Activated T-cell treated with anti-CD3 and anti-CD28 coated beads, Interleukin-2, amount 50 U/mL, for 1 hour (primary cell): ENCODE measurements around the gene SLC38A10.

ENCODE experiments used
- DNase-seq: peaks from one replicate; pipeline ENCODE4 v3.0.0-alpha.2; 2020

The SLC38A10 gene

DNA sequence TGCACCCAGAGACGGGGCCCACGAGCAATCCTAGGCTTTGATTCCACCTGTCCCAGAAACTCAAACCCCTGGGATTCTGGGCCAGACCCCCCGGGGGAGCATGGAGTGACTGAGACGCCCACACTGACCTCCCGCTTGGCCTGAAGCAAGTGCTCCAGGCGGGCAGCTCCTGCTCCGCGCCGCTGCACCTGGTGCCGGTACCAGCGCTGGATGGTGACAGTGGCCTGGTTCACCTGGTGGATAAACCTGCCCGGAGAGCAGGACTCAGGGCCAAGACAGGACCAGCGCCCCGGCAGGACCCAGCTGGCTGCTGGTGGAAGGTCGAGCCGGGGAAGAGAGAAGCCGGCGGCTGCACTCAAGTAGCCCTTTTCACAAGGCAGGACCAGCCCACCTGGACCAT is 94.9 kb downstream of the SLC38A10 start:
- DNase-seq = no peak

DNA sequence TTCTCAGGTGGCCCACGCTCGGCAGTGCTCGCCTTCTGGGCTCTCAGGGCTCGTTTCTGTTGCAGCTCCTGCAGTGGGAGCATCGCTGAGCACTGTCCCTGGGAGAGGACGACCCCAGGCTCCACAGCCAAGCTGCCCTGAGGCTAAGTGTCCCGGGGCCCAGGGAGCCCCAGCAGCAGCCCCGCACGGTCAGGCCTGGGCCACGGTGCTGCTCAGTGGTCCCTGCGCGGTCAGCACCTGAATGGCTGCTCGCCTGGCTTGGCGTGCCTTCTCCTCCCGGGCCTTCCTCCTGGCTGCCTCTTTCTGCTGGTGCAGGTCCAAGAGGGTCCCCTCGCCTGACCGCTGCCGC is 95.7 kb downstream of the SLC38A10 start:
- DNase-seq = no peak

DNA sequence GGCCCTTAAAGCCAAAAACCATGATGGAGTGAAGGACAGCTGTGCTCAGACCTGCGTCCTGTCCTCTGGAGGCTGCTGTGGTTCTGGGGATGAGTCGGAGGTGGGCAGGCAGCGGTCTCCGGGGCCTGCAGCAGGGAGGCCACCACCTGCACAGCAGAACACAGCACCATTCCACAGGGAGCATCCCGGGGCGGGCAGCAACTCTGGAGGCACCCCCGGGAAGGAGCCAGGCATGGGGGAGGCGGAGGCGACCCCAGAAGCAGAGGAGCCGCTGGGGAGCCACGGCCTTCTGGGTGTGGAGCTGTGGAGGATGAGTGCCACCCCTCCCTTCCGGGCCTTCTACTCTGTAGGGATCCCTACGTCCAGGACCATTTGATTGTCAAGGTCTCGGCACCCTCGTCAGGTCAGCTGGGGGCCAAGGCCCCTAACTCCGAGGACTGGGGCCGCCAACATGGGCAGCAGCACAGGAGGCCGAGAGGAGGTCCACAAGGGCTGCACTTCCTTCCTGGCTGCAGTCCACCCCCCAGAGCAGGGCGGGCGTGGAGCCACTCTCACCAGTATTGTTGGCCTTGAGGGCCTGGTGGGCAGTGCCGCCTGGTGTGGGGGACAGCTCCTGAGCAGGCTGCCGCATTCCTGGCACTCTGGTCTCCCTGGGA is 96.2 kb downstream of the SLC38A10 start:
- no peak for DNase-seq

DNA sequence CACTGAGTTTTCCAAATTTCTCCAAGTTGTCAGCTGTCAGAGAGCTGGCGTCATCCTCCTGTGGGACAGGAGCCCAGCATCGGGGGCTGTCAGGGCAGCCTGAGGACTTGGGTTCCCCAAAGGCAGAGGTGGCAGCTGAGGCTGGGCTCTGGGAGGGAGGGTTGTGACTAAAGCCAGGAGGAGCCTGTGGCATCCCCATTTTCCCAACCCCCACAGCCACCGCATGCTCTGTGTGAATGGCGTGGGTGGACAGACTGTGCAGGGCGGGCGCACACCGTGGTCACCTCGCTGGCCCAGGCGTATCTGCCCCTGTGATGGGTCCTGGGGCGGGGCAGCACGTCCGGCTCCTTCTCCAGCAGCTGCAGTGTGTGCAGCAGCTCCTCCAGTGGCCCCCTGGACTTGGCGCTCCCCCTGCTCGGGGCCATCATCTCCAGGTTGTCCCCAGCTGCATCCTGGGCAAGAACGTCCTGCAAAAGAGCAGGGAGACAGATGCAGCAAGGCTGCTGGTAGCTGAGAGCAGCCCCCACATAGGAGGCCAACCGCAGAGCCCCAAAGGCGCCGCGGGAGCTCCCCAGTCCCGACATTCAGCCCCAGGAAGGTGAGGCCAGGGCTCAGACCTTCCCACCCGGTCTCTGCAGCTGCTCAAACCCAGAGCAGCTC is 97.1 kb downstream of the SLC38A10 start:
- DNase-seq = no peak

DNA sequence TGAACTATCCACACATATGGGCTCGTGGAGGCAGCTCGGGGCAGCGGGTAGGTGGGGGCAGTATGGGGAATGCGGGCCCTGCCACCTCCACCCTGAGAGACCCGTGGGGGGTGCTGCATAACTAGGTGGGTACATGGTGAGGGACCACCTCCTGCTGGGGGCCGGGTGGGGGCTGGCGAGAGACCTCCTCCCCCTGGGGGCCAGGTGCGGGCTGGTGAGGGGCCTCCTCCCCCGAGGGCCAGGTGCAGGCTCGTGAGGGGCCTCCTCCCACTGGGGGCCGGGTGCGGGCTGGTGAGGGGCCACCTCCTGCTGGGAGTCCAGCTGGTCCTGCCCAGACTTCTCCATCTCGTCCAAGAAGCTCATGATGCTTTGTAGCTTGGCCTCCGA is 97.7 kb downstream of the SLC38A10 start:
- no peak for DNase-seq

DNA sequence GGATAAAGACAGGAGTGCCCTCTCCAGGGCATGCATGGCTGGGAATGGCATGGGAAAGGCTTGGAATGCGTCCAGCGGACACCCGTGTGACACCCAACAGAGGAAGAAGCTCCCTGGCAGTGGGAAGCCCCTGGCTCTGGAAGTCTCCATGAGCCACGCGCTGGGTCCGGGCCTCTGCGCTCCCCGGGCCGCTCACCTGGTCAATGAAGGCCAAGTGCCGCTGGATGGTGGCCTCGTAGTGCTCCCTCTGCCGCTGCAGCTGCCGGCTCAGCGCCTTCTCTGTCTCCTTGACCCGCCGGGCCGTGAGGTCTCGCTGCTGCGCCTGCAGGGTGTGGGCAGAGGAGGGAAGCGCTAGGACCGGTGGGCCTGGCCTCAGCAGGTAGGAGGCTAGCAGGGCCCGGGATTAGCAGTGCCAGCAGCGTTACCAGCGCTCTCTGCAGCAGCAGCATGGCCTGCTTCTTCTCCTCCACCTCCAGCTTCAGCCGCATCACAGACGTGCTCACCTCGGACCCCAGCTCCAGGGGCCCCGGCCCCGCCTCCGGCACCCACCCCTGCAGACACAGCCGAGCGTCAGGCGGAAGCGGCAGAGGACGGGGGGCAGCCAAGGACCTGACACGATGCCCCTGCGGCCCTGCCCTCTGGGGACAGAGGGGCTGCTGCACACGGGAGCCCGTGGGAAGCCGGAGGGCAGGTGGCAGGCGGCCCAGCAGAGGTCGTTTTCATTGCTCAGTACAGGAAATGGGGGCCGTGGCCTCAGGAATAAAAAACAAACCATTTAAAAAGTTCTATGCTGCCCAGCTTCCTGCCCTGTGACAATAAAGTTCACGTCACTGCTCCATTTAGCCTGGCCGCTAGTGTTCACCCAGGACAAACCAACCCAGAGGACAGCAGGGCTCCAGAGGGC is 98.3 kb downstream of the SLC38A10 start:
- no peak for DNase-seq

DNA sequence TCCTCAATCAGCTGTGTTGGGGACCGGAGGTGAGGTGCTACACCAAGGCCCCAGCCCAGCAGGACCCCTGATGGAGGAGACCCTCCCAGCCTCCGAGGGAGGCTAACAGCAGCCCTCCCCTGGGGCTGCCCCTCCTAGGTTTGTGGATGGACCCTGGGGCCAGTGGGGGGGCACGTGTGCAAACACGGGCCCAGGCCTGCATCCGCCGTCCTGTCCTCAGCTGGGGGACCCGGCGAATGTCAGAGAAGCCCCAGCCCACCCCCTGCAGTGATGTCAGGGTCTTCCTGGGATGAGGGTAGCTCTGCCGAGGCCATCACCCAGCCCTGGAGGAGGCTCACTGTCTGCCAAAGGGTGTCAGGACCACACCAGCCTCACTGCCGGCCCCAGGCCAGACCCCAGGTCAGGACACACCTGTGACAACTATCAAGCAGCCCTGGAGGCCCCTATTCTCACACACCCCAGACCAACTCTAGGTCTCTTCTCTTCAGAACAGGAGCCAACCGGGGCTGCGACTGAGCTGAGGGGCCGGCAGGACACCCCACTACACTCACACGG is 99.1 kb downstream of the SLC38A10 start:
- DNase-seq = no peak
